Gastroesophageal sphincter (tissue), 4 donors: ENCODE results near the gene NANOS3. TPM values are rescaled to one million over a fixed set of nuclear protein-coding genes. Genes with fewer than 3 reads are reported as not detected.

Source experiments
- ATAC-seq: fragments of 150-250 bp; one replicate; pipeline ENCODE4 v1.9.1; 2016; ENCODE audit warnings: mild to moderate bottlenecking, moderate library complexity
- H3K27ac ChIP-seq, 4 donors: fragments of 200-600 bp; sonication (generic) in 3 of 4; 1 replicate in 3 of 4; 2 replicates in 1 of 4; pipeline ENCODE4 v1.5.1; 2016 to 2019
- H3K27me3 ChIP-seq: fragments of 200-600 bp; sonication (generic); one replicate; pipeline ENCODE4 v1.5.1; 2019
- H3K36me3 ChIP-seq, 2 donors: fragments of 200-600 bp; sonication (generic); one replicate each; pipeline ENCODE4 v1.5.1; 2019; ENCODE audit warnings: control low read depth in 1 of 2
- H3K4me1 ChIP-seq, 3 donors: fragments of 200-600 bp; sonication (generic); 1 replicate in 2 of 3; 2 replicates in 1 of 3; pipeline ENCODE4 v1.5.1; 2016 to 2019; ENCODE audit warnings: control low read depth in 2 of 3
- H3K4me3 ChIP-seq, 2 donors: fragments of 200-600 bp; sonication (generic); one replicate each; pipeline ENCODE4 v1.5.1; 2019; ENCODE audit warnings: mild to moderate bottlenecking in 1 of 2, moderate library complexity in 1 of 2
- H3K9me3 ChIP-seq, 3 donors: fragments of 200-600 bp; sonication (generic); one replicate each; pipeline ENCODE4 v1.5.1; 2017 to 2019; ENCODE audit warnings: control low read depth in 2 of 3
- EP300 ChIP-seq: sonication (generic); formaldehyde crosslinking; IDR thresholded peaks from one replicate; pipeline ENCODE4 v1.6.1; 2017; ENCODE audit warnings: antibody characterized with exemption, mild to moderate bottlenecking
- POLR2A ChIP-seq, 2 donors: fragments of 450-650 bp; IDR thresholded peaks; one replicate each; pipeline ENCODE4 v1.6.1; 2017; ENCODE audit warnings: antibody characterized with exemption in 2 of 2, mild to moderate bottlenecking in 2 of 2, moderate library complexity in 1 of 2
- POLR2AphosphoS5 ChIP-seq: sonication (generic); formaldehyde crosslinking; IDR thresholded peaks from one replicate; pipeline ENCODE4 v1.6.1; 2017; ENCODE audit warnings: antibody characterized with exemption
- WGBS, 2 donors: methylation state at CpG; one replicate each; pipeline ENCODE4 v1.1.5; 2018; ENCODE audit warnings: low coverage in 1 of 2; 5-methylcytosine and 5-hydroxymethylcytosine counted together
- total RNA-seq, 4 donors: library from RNA; depleted of rRNA; stranded (reverse); fragments of >200 nt; gene quantifications; one replicate each; pipeline ENCODE4 v1.1.0, GENCODE V29; 2016
- TF ChIP-seq, protein P1 (sequence below), 4 experiments: fragments of 200-600 bp in 2 of 4; fragments of 450-650 bp in 2 of 4; sonication (generic) in 1 of 4; IDR thresholded peaks; one replicate each; pipeline ENCODE4 v1.5.1; 2017 to 2019; ENCODE audit warnings: antibody characterized with exemption in 4 of 4, mild to moderate bottlenecking in 2 of 4, moderate library complexity in 2 of 4

NANOS3 gene
- total RNA-seq: 1 to 10 TPM in 2 of 4 donors, not detected in 2; 1.1 to 5.0 TPM

DNA sequence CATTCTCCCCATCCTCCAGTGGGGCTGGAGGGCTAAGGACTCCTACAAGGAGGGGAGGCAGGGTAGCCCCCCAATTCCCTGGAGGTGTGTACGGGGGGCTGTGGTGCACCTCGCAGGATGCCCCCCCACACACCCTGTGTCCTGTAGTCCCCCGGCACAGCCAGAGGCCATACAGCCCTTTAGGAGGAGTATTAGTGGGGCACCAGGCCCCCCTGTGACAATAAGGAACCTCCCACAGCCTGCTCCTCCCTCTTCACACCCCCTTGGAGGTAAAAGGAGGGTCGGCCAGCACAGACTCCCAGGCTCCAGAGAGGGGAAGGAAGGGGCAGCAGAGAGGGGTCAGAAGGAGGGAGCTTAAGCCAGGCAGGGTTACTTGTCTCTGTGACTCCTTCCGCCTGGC, at the start of gene NANOS3:
NANOS3 (plus strand) TSS at position 301 of the 400 bp plus-strand sequence. CDS start 115 bp downstream, outside the sequence.
- ATAC-seq: no peak
- no peak within 1 kb of the TSS for H3K4me3 ChIP-seq
- no peaks in the 10 kb centered on the region for H3K9me3 ChIP-seq
- H3K27me3 ChIP-seq: peaks cover 16% of the 10 kb centered on the region
- no peak for TF ChIP-seq EP300
- no peak for TF ChIP-seq POLR2AphosphoS5
- TF ChIP-seq, protein P1, sequence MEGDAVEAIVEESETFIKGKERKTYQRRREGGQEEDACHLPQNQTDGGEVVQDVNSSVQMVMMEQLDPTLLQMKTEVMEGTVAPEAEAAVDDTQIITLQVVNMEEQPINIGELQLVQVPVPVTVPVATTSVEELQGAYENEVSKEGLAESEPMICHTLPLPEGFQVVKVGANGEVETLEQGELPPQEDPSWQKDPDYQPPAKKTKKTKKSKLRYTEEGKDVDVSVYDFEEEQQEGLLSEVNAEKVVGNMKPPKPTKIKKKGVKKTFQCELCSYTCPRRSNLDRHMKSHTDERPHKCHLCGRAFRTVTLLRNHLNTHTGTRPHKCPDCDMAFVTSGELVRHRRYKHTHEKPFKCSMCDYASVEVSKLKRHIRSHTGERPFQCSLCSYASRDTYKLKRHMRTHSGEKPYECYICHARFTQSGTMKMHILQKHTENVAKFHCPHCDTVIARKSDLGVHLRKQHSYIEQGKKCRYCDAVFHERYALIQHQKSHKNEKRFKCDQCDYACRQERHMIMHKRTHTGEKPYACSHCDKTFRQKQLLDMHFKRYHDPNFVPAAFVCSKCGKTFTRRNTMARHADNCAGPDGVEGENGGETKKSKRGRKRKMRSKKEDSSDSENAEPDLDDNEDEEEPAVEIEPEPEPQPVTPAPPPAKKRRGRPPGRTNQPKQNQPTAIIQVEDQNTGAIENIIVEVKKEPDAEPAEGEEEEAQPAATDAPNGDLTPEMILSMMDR (IDR thresholded peaks at IDR 0.05): no peak
- TF ChIP-seq POLR2A (IDR thresholded peaks at IDR 0.05): no peak
- H3K4me1 ChIP-seq: peaks cover 0 to 38% (median 16%) of the 10 kb centered on the region in 3 donors
- no CpG with 5 or more reads among the region's 5 CpGs for WGBS, 2 donors
- no peaks in the 10 kb centered on the region for H3K36me3 ChIP-seq
- H3K27ac ChIP-seq: no peak within 1 kb of the TSS

DNA sequence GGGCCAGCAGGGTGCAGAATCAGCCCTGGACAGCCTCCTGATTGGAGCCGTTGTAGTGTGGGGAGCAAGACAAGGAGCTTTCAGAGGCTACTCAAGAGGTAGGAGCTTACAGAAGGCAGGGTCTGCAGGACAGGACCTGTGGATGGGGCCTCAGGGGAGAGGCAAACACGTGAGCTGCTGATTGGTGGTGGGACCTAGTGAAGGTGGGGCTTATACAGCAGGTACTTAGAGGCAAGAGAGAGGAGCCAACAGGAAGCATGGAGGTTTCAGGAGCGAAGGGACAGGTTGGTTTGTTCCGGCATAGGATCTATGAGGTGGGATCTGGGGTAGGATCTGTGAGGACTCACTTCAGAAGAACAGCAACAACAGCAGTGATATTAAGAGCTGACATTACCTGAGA, 49.3 kb upstream of the NANOS3 start:
- no peak for ATAC-seq
- Histone ChIP-seq H3K4me1 (peaks cover 0 to 19% (median 0%) of the 10 kb centered on the region in 3 donors), H3K4me3 (no peak overlapping the region), H3K36me3 (peaks cover 0 to 57% of the 10 kb centered on the region in 2 donors), H3K27ac (no peak overlapping the region), H3K9me3 (no peaks in the 10 kb centered on the region), H3K27me3 (no peaks in the 10 kb centered on the region)
- 72 to 93% methylated on average over 2 to 4 of the region's 4 CpGs for WGBS, 2 donors
- TF ChIP-seq POLR2A (IDR thresholded peaks at IDR 0.05): no peak
- TF ChIP-seq, protein P1 (IDR thresholded peaks at IDR 0.05): no peak
- TF ChIP-seq POLR2AphosphoS5: no peak
- no peak for TF ChIP-seq EP300

DNA sequence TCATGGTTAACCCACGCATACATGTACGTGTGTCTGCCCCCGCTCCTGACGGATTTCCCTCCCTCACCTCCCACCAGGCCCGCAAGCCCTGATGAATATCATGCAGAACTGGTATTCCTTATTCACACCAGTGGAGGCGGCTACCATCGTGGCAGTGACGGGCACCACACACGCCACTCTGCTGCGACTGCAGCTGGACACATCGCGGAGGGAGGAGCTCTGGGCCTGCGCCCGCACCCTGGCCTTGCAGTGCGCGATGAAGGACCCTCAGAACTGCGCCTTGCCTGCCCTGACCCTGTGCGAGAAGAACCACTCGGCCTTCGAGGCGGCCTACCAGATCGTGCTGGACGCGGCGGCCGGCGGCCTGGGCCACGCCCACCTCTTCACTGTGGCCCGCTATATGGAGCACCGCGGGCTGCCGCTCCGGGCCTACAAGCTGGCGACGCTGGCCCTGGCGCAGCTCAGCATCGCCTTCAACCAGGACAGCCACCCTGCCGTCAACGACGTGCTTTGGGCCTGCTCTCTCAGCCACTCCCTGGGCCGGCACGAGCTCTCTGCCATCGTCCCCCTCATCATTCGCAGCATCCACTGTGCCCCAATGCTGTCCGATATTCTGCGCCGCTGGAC, 46.7 kb upstream of the NANOS3 start:
- Histone ChIP-seq H3K9me3 (no peaks in the 10 kb centered on the region), H3K27ac (no peak overlapping the region), H3K27me3 (no peaks in the 10 kb centered on the region), H3K36me3 (peaks cover 0 to 60% of the 10 kb centered on the region in 2 donors), H3K4me3 (no peak overlapping the region), H3K4me1 (peaks cover 0 to 32% (median 20%) of the 10 kb centered on the region in 3 donors)
- TF ChIP-seq, protein P1 (IDR thresholded peaks at IDR 0.05): no peak
- TF ChIP-seq EP300 (no peak), POLR2A (IDR thresholded peaks at IDR 0.05) (no peak), POLR2AphosphoS5 (peak; percentile 20)
- no peak for ATAC-seq
- WGBS, 2 donors: 80 to 92% methylated on average over 4 to 19 of the region's 47 CpGs

DNA sequence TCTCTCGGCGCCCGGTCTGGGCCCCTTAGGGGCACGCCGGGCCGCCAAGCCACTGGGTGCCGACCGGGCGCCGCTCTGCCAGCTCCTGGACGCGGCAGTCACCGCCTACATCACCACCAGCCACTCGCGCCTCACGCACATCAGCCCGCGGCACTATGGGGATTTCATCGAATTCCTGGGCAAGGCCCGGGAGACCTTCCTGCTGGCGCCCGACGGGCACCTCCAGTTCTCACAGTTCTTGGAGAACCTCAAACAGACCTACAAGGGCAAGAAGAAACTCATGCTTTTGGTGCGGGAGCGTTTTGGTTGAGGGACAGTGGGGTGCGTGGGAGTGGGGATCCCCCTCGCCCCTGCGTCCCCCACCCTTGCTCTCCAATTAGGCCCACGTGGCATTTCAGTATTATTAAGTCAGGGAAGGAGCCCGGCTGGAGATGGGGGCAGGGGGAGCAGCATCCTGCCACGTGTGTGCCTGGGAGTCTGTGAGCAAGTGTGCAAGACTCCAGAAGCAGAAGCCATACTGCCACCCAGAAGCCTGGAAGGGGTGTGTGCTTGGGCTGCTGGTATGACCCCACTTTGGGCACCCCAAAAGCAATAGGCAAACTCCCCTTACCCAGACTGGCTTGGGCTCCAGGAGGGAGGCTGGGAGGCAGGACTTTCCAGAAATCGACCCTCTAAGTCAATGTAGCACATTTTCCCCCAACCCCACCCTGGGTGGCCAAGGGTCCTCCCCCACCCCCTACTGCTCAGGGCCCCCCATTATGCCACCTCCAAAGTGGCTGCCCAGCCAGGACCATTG, 46.0 kb upstream of the NANOS3 start:
- H3K4me3 ChIP-seq: no peak overlapping the region
- H3K4me1 ChIP-seq: peaks cover 0 to 39% (median 27%) of the 10 kb centered on the region in 3 donors
- no peaks in the 10 kb centered on the region for H3K27me3 ChIP-seq
- peak overlapping the region in 3 of 4 donors; percentile 29 to 100 (median 43) for H3K27ac ChIP-seq
- TF ChIP-seq POLR2A (IDR thresholded peaks at IDR 0.05) (peak in 1 of 2 donors; percentile 8), EP300 (no peak)
- H3K36me3 ChIP-seq: peaks cover 0 to 58% of the 10 kb centered on the region in 2 donors
- no peaks in the 10 kb centered on the region for H3K9me3 ChIP-seq
- ATAC-seq: no peak
- WGBS, 2 donors: 63 to 67% methylated on average over 1 to 5 of the region's 32 CpGs

DNA sequence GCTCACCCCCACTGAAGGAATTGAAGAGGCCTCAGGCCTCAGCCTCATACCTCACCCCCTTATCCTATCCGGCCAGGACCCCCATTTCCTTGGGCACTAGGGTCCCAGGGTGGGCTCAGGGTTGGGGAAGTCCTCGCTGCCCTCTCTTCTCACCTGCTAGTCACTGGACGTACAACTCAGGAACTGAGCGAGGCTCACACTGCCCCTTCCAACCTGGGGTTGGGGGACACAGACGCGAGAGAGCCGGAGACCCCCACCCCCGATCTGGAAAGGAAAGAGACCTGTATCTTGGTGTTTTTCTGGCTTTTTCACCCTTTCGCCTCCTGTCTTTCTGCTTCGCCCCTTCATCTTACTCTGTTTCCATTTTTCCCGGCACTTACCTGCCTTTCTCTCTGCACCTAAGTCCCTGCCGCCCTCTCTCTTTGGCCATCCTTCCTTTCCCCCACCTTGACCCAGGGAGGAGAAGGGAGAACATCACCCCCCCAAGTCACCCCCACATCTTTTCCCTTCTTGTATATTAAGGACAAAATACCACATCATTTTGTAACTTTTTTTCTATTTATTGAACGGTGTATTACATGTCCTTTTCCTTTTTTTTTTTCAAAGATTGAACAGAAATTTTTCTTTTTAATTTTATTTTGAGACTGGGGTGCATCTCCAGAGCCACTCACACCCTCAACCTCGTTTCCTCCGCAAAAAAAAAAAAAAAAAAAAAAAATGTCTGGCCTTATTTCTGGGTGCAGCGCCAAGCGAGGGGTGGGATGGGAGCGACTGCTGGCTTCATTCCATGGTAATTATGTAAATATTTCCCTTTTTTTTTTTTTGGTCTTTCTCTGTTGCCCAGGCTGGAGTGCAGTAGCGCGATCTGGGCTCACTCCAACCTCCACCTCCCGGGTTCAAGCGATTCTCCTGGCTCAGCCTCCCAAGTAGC, 45.1 kb upstream of the NANOS3 start:
- peak overlapping the region in 3 of 4 donors; percentile 100 for H3K27ac ChIP-seq
- no peak overlapping the region for H3K4me3 ChIP-seq
- H3K4me1 ChIP-seq: peaks cover 2 to 48% (median 36%) of the 10 kb centered on the region in 3 donors
- TF ChIP-seq POLR2AphosphoS5: no peak
- TF ChIP-seq EP300: no peak
- TF ChIP-seq, protein P1 (IDR thresholded peaks at IDR 0.05): no peak
- TF ChIP-seq POLR2A (IDR thresholded peaks at IDR 0.05): no peak
- WGBS, 2 donors: 57 to 75% methylated on average over 8 to 16 of the region's 22 CpGs
- H3K9me3 ChIP-seq: no peaks in the 10 kb centered on the region
- ATAC-seq: no peak
- peaks cover 0 to 64% of the 10 kb centered on the region in 2 donors for H3K36me3 ChIP-seq
- H3K27me3 ChIP-seq: no peaks in the 10 kb centered on the region
